PFSK-1 (cell line): ENCODE data around the gene HAGHL.

Experiments
- FOXP2 ChIP-seq: optimal IDR thresholded peaks from 2 replicates; pipeline ENCODE3; 2011; ENCODE audit warnings: borderline replicate concordance, control low read depth, inconsistent platforms; ENCODE audit not compliant: insufficient read depth; ENCODE audit errors: extremely low read length, extremely low read depth
- POLR2AphosphoS5 ChIP-seq: IDR thresholded peaks from 2 replicates; pipeline ENCODE4 v1.6.1; 2012; ENCODE audit warnings: low read depth, mild to moderate bottlenecking, control low read depth, low read length, moderate library complexity
- REST ChIP-seq, 2 experiments: IDR thresholded peaks; 2 replicates each; pipeline versions ENCODE4 v1.6.1 to v1.8.0; 2011 to 2012; ENCODE audit warnings: low read depth in 2 of 2, low read length in 2 of 2, control low read depth in 1 of 2, inconsistent platforms in 1 of 2, mild to moderate bottlenecking in 1 of 2, moderate library complexity in 1 of 2; ENCODE audit not compliant: insufficient read depth in 1 of 2
- SIN3A ChIP-seq: IDR thresholded peaks from 2 replicates; pipeline ENCODE4 v1.6.1; 2012; ENCODE audit warnings: mild to moderate bottlenecking, low read length, moderate library complexity, borderline replicate concordance; ENCODE audit not compliant: insufficient read depth
- TAF1 ChIP-seq: IDR thresholded peaks from 2 replicates; pipeline ENCODE4 v1.6.1; 2012; ENCODE audit warnings: low read length, control low read depth, borderline replicate concordance; ENCODE audit not compliant: insufficient read depth

The HAGHL gene

GRCh38 chr16:729768-730665 is 3.1 kb downstream of the HAGHL start:
- TF ChIP-seq REST (IDR thresholded peaks at IDR 0.05; ENCODE audit: insufficient read depth in 1 of 2, low read depth in 2 of 2, low read length in 2 of 2) = no peak
- no peak for TF ChIP-seq TAF1
- no peak for TF ChIP-seq FOXP2
- TF ChIP-seq SIN3A = no peak
- TF ChIP-seq POLR2AphosphoS5 = no peak

DNA sequence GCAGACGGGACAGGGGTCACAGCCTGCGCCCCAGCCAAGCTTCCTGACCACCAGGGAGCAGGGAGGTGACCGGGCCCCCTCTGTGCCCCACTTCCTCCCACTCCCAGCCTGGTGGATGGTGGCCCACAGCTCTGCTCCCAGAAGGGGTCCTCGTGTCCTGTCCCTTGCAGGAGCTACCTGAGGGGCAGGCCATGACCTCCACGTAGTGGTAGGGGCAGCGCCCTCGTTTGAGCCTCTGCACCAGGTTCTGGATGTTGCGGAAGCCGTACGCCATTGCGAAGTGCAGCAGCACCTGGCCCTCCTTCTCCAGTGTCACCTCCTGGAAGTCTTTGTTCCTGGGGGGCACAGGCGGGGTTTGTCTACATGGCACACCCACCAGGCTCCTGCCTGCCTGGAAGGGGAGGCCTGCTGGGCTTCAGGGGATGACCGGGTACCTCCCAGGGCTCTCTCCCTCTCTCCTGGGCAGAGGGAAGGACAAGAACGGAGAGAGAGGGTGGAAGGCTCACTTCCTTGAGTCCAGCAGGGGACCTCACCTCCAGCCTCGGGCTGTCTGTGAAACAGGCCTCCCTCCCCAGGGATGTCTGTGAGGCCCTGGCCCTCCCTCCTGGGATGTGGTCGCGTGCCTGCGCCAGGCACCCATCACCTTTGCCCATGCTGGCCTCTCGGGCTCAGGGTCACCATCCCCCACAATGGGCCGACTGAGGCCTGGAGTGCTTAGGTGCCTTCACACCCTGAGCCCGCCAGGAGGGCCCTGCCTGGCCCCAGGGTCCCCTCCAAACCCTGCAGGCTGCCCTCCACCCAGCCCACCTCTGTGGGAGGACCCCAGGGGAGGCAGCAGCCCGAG is 4.0 kb downstream of the HAGHL start:
- TF ChIP-seq REST (IDR thresholded peaks at IDR 0.05; ENCODE audit: insufficient read depth in 1 of 2, low read depth in 2 of 2, low read length in 2 of 2) = no peak
- TF ChIP-seq FOXP2 = no peak
- TF ChIP-seq POLR2AphosphoS5 = no peak
- TF ChIP-seq TAF1 = no peak
- no peak for TF ChIP-seq SIN3A

GRCh38 chr16:732332-732731 is 5.4 kb downstream of the HAGHL start:
- TF ChIP-seq TAF1 (no peak), REST (IDR thresholded peaks at IDR 0.05; ENCODE audit: insufficient read depth in 1 of 2, low read depth in 2 of 2, low read length in 2 of 2) (no peak), FOXP2 (no peak), POLR2AphosphoS5 (no peak), SIN3A (no peak)

DNA sequence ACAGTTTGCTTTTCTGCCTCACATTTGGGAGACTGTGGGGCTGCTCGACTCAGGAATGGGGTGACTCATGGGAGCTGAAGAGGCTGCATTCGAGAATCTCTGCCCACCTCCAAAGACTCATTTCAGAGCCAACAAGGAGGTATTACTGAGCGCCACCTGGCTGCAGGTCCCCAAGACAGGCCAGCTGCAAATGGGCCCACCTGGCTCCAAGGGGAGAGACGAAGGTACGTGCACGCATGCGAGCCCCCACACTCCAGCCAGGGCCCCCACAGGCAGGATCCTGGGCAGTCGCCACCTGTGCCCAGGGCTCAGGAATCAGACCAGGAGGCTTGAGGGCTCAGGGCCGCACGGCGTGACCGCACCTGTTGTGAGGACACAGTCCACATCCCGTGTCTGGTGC is 6.0 kb downstream of the HAGHL start:
- TF ChIP-seq TAF1 (no peak), POLR2AphosphoS5 (no peak), FOXP2 (no peak), SIN3A (no peak), REST (IDR thresholded peaks at IDR 0.05; ENCODE audit: insufficient read depth in 1 of 2, low read depth in 2 of 2, low read length in 2 of 2) (no peak)
